Neuronal stem cell (in vitro differentiated cells): ENCODE data around the gene GLRX.

Experiments used
- DNase-seq: peaks from one replicate; pipeline ENCODE4 v3.0.0-alpha.2; 2013; ENCODE audit warnings: low spot score
- H2AFZ ChIP-seq: one replicate; pipeline ENCODE4 v1.6.1; 2013; ENCODE audit warnings: mild to moderate bottlenecking, low read length, inconsistent platforms
- H2AK5ac ChIP-seq: 2 replicates; pipeline ENCODE4 v1.6.1; 2013; ENCODE audit warnings: low read depth, mild to moderate bottlenecking, inconsistent platforms, low read length, moderate library complexity, mixed read lengths
- H2BK120ac ChIP-seq: 2 replicates; pipeline ENCODE4 v1.6.1; 2013; ENCODE audit warnings: low read depth, mild to moderate bottlenecking, inconsistent platforms, low read length, moderate library complexity, mixed read lengths
- H2BK12ac ChIP-seq: one replicate; pipeline ENCODE4 v1.6.1; 2013; ENCODE audit warnings: low read length, inconsistent platforms
- H2BK15ac ChIP-seq: 2 replicates; pipeline ENCODE4 v1.6.1; 2013; ENCODE audit warnings: mild to moderate bottlenecking, low read length, inconsistent platforms, mixed read lengths
- H2BK5ac ChIP-seq: one replicate; pipeline ENCODE4 v1.6.1; 2013; ENCODE audit warnings: inconsistent platforms, mild to moderate bottlenecking, low read length, moderate library complexity
- H3K14ac ChIP-seq: one replicate; pipeline ENCODE4 v1.6.1; 2013; ENCODE audit warnings: low read length, inconsistent platforms
- H3K18ac ChIP-seq: 2 replicates; pipeline ENCODE4 v1.6.1; 2013; ENCODE audit warnings: low read length, inconsistent platforms
- H3K23ac ChIP-seq: 2 replicates; pipeline ENCODE4 v1.6.1; 2013; ENCODE audit warnings: low read depth, mild to moderate bottlenecking, mixed read lengths, low read length, inconsistent platforms; ENCODE audit not compliant: poor library complexity
- H3K27ac ChIP-seq: replicated peaks from 3 replicates; pipeline ENCODE4 v1.5.1; 2013; ENCODE audit warnings: low read length, inconsistent platforms
- H3K27me3 ChIP-seq, 3 experiments: 2 replicates each; pipeline ENCODE4 v1.6.1; 2013; ENCODE audit warnings: low read length in 3 of 3, mild to moderate bottlenecking in 2 of 3, inconsistent platforms in 1 of 3, low read depth in 1 of 3, mixed read lengths in 1 of 3, moderate library complexity in 1 of 3; ENCODE audit not compliant: control insufficient read depth in 3 of 3, insufficient read depth in 3 of 3
- H3K36me3 ChIP-seq, 2 donors: replicated peaks in 1 of 2; 2 replicates each; pipeline ENCODE4 v1.6.1; 2013; ENCODE audit warnings: low read length in 2 of 2; ENCODE audit not compliant: control insufficient read depth in 2 of 2, insufficient read depth in 2 of 2
- H3K4ac ChIP-seq: 2 replicates; pipeline ENCODE4 v1.6.1; 2013; ENCODE audit warnings: inconsistent platforms, mild to moderate bottlenecking, low read length, moderate library complexity
- H3K4me1 ChIP-seq, 2 donors: 1 replicate in 1 of 2; 2 replicates in 1 of 2; pipeline ENCODE4 v1.6.1; 2013; ENCODE audit warnings: low read length in 2 of 2, low read depth in 1 of 2; ENCODE audit not compliant: control insufficient read depth in 2 of 2, insufficient read depth in 1 of 2
- H3K4me2 ChIP-seq: one replicate; pipeline ENCODE4 v1.6.1; 2013; ENCODE audit warnings: mild to moderate bottlenecking, low read length, inconsistent platforms; ENCODE audit not compliant: insufficient read depth, poor library complexity, severe bottlenecking
- H3K4me3 ChIP-seq, 2 donors: 2 replicates each; pipeline ENCODE4 v1.5.1; 2013; ENCODE audit warnings: low read length in 2 of 2, mild to moderate bottlenecking in 2 of 2, inconsistent platforms in 1 of 2, moderate library complexity in 1 of 2
- H3K79me1 ChIP-seq: one replicate; pipeline ENCODE4 v1.6.1; 2013; ENCODE audit warnings: low read depth, mild to moderate bottlenecking, inconsistent platforms, low read length, moderate library complexity
- H3K9ac ChIP-seq: one replicate; pipeline ENCODE4 v1.6.1; 2013; ENCODE audit warnings: mild to moderate bottlenecking, low read depth, low read length, inconsistent platforms; ENCODE audit not compliant: poor library complexity
- H3K9me3 ChIP-seq, 2 donors: replicated peaks in 1 of 2; 2 replicates each; pipeline versions ENCODE3 to v1.6.1; 2013; ENCODE audit warnings: low read length in 2 of 2, mild to moderate bottlenecking in 2 of 2, inconsistent platforms in 1 of 2, low read depth in 1 of 2, mixed read lengths in 1 of 2, moderate library complexity in 1 of 2; ENCODE audit not compliant: control insufficient read depth in 2 of 2, insufficient read depth in 1 of 2
- H4K8ac ChIP-seq: one replicate; pipeline ENCODE4 v1.6.1; 2013; ENCODE audit warnings: low read depth, mild to moderate bottlenecking, inconsistent platforms, low read length, moderate library complexity
- H4K91ac ChIP-seq: one replicate; pipeline ENCODE4 v1.6.1; 2013; ENCODE audit warnings: low read length, low read depth, mild to moderate bottlenecking, inconsistent platforms; ENCODE audit not compliant: poor library complexity
- WGBS, 2 donors: extraction: QIAGEN DNeasy Blood & Tissue Kit; methylation state at CpG; one replicate each; pipeline ENCODE4 v1.1.7; 2013; ENCODE audit warnings: missing lambda C conversion rate in 2 of 2, mixed read lengths in 1 of 2; ENCODE audit not compliant: insufficient read length in 2 of 2, insufficient replicate concordance in 1 of 2; ENCODE audit errors: extremely low coverage in 2 of 2; 5-methylcytosine and 5-hydroxymethylcytosine counted together

Gene GLRX

DNA sequence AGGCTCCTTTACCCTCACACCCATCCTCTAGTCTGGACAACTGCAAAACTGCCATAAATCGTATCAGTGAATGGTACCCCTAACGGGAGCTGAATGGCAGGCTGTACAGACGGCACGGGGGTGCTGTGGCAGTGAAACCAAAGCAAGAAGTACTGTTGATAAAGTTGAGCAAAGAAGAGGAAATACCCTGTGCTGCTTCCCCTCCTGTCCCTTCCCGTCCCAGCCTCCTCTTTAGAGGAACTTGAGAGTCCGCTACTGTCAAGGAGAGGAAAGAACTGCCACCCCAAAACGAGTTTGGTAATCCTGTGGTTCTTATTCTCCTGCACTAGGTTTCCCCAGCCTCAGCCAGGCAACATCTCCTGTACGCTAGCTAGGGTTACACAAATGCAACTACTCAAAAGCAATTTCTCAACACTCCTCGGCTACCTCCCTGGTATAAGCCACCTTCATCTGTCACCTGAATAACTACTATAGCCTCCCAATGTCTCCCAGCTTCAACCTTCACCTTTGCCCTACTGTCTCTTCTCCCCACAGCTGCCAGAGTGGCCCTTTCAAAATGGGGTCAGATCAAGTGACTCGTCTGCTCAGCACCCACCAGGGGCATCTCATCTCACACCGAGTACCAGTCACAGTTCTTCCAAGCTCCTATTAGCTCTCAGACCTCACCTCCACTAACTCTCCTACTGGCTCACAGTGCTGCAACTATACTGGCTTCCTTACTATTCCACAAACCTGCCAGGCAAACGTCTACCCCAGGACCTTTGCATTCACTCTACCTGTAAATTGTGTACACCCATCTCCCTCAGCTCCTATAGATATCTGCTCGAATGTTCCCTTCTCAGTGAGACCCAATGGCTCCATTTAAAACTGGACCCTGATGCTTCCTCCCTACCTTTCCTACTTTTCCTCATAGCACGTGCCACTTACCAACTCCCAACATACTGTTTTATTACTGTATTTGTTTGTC is 4.1 kb downstream of the GLRX start:
- H3K4ac ChIP-seq = no peak overlapping the region
- no peak overlapping the region for H3K18ac ChIP-seq
- WGBS, 2 donors = no CpG with 5 or more reads among the region's 14 CpGs
- H3K23ac ChIP-seq = no peak overlapping the region
- H3K4me1 ChIP-seq = peaks cover 14 to 20% of the 10 kb centered on the region in 2 donors
- H4K91ac ChIP-seq = no peak overlapping the region
- H2BK5ac ChIP-seq = no peak overlapping the region
- no peak overlapping the region for H2BK15ac ChIP-seq
- DNase-seq = no peak
- H3K36me3 ChIP-seq = no peaks in the 10 kb centered on the region
- no peak overlapping the region for H2BK120ac ChIP-seq
- H3K27me3 ChIP-seq = no peaks in the 10 kb centered on the region
- H3K9me3 ChIP-seq = no peaks in the 10 kb centered on the region
- no peak overlapping the region for H3K27ac ChIP-seq
- no peak overlapping the region for H3K4me3 ChIP-seq
- no peak overlapping the region for H3K4me2 ChIP-seq
- H4K8ac ChIP-seq = no peak overlapping the region
- H3K9ac ChIP-seq = peak overlapping the region; percentile 34
- no peak overlapping the region for H2BK12ac ChIP-seq
- H2AK5ac ChIP-seq = no peak overlapping the region
- H3K79me1 ChIP-seq = peaks cover 4% of the 10 kb centered on the region
- H3K14ac ChIP-seq = no peak overlapping the region
- no peak overlapping the region for H2AFZ ChIP-seq

GRCh38 chr5:95817430-95817829 is 5.1 kb downstream of the GLRX start:
- Histone ChIP-seq H2BK12ac (no peak overlapping the region), H4K91ac (no peak overlapping the region), H2BK15ac (no peak overlapping the region), H3K9me3 (no peaks in the 10 kb centered on the region), H3K9ac (no peak overlapping the region), H3K27ac (no peak overlapping the region), H4K8ac (no peak overlapping the region), H3K23ac (peak overlapping the region; percentile 2), H3K27me3 (no peaks in the 10 kb centered on the region), H3K79me1 (peaks cover 4% of the 10 kb centered on the region), H3K14ac (no peak overlapping the region), H3K18ac (no peak overlapping the region), H2AFZ (no peak overlapping the region), H2AK5ac (no peak overlapping the region), H3K4me2 (no peak overlapping the region), H3K4me1 (peaks cover 12 to 13% of the 10 kb centered on the region in 2 donors), H2BK5ac (no peak overlapping the region), H3K4me3 (no peak overlapping the region), H2BK120ac (no peak overlapping the region), H3K4ac (no peak overlapping the region), H3K36me3 (no peaks in the 10 kb centered on the region)
- DNase-seq = no peak
- no CpG with 5 or more reads among the region's 12 CpGs for WGBS, 2 donors

DNA sequence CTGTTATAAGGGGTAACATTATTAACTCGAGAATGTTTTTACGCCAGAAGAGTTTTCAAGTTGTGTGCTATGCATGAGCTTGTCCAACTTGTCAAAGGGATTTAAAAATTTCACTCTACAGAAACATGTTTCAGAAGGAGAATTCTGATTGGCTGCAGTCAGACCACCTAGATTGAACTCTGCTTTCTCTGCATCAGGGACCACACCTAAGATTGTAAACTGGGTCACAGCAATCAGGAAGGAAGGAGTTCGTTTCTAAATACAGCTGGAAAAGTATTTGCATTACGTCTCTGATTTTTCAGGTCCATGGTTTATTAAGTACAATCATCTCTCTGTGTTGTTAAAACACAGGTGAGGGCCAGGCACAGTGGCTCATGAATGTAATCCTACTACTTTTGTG is 5.8 kb downstream of the GLRX start:
- Histone ChIP-seq H3K9me3 (no peaks in the 10 kb centered on the region), H3K27ac (no peak overlapping the region), H3K9ac (no peak overlapping the region), H4K8ac (no peak overlapping the region), H3K14ac (no peak overlapping the region), H4K91ac (no peak overlapping the region), H3K4ac (no peak overlapping the region), H2AK5ac (no peak overlapping the region), H3K4me3 (no peak overlapping the region), H3K18ac (no peak overlapping the region), H3K4me1 (peaks cover 13% of the 10 kb centered on the region in 2 donors), H3K36me3 (no peaks in the 10 kb centered on the region), H2BK5ac (no peak overlapping the region), H3K23ac (no peak overlapping the region), H3K4me2 (no peak overlapping the region), H2BK15ac (no peak overlapping the region), H2BK12ac (no peak overlapping the region), H2AFZ (no peak overlapping the region), H3K27me3 (no peaks in the 10 kb centered on the region), H3K79me1 (peaks cover 4% of the 10 kb centered on the region), H2BK120ac (no peak overlapping the region)
- WGBS, 2 donors = no CpG with 5 or more reads among the region's 4 CpGs
- no peak for DNase-seq

DNA sequence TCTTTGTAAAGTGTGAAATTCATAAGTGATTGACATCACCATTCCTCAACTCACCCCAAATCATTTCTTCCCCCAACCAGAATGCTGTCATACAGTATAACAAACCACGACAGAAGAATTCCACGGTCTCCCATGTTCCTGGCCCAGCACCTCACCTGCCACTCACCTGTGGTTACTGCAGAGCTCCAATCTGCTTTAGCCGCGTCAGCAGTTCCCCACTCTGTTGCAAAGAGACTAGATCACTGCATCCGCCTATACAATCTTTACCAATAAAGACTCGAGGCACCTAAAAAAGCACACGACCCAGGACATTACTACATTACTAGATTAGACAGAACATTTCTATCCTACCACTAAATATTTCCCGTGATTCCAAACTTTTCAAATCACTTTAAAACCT is 6.2 kb downstream of the GLRX start:
- Histone ChIP-seq H4K91ac (no peak overlapping the region), H3K18ac (no peak overlapping the region), H3K9ac (no peak overlapping the region), H2AFZ (no peak overlapping the region), H3K23ac (no peak overlapping the region), H2BK120ac (no peak overlapping the region), H3K4ac (no peak overlapping the region), H3K4me3 (no peak overlapping the region), H3K4me2 (no peak overlapping the region), H4K8ac (no peak overlapping the region), H2AK5ac (no peak overlapping the region), H3K9me3 (no peaks in the 10 kb centered on the region), H2BK5ac (no peak overlapping the region), H3K14ac (no peak overlapping the region), H3K79me1 (peaks cover 4% of the 10 kb centered on the region), H2BK12ac (no peak overlapping the region), H3K4me1 (peaks cover 9 to 11% of the 10 kb centered on the region in 2 donors), H3K36me3 (no peaks in the 10 kb centered on the region), H2BK15ac (no peak overlapping the region), H3K27ac (no peak overlapping the region), H3K27me3 (no peaks in the 10 kb centered on the region)
- WGBS, 2 donors = 100% methylated on average over 1 of the region's 8 CpGs; no CpG with 5 or more reads in 1 of the 2 donors
- no peak for DNase-seq
